ENCODE data around the gene LSM4.

LSM4 gene

DNA sequence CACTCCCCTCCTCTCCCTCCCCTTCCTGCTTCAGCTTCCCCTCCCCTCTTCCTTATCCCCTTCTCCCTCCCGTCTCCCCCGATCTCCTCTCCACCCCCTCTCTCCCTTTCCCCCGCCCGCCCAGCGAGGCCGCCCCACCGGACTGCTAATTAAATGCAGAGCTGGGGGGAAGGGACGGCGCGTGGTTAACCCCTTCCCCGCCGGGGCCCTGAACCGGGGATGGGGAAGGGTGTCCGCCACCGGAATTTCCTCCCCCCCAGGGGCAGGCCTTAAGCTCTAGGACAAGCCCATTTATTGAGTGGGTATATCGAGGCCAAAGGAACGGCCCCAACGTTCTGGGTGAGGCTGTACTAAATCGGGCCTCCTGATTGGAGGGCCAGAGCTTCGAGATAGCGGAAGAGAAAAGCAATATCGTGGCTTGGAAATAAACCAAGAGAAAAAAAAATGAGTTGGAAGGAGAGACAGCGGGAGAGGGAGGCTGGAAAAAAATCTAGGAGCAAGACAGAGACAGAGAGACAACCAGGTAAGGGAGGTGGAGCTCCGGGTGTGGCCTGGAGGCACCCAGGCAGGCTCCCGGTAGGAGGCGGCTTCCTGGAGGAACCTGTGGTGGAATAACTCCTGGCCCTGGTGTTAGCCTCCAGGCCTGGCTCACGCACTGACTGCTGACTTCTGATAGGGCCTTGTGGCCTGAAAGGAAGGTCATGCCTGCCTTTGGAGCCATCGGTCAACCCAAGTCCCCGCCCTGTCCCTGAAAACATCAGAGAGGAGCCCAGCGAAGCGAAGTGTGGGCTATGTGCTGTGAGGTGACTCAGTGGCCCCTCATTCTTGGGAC is 29.9 kb downstream of the LSM4 start:
- FAIRE-seq: peak; percentile 12
- DNase-seq (ENCODE audit: low spot score): peak; percentile 68

DNA sequence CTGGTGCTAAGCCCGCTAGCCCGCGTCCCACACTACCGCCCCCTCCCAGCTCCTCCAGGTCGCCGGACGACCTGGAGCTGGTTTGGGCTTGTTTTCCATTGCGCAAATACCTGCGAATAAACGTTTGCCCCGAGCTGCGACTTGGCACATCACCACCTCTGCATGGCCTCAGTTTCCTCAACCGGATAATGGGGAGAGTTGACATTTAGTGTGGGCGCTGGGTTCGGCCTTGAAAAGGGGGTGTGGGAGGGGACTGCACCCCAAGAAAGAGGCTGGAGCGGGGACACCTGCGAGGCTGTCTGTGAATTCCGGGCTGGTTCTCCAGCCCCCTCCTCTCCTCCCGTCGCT is 30.4 kb downstream of the LSM4 start:
- no peak for DNase-seq (ENCODE audit: low spot score)
- FAIRE-seq: no peak

DNA sequence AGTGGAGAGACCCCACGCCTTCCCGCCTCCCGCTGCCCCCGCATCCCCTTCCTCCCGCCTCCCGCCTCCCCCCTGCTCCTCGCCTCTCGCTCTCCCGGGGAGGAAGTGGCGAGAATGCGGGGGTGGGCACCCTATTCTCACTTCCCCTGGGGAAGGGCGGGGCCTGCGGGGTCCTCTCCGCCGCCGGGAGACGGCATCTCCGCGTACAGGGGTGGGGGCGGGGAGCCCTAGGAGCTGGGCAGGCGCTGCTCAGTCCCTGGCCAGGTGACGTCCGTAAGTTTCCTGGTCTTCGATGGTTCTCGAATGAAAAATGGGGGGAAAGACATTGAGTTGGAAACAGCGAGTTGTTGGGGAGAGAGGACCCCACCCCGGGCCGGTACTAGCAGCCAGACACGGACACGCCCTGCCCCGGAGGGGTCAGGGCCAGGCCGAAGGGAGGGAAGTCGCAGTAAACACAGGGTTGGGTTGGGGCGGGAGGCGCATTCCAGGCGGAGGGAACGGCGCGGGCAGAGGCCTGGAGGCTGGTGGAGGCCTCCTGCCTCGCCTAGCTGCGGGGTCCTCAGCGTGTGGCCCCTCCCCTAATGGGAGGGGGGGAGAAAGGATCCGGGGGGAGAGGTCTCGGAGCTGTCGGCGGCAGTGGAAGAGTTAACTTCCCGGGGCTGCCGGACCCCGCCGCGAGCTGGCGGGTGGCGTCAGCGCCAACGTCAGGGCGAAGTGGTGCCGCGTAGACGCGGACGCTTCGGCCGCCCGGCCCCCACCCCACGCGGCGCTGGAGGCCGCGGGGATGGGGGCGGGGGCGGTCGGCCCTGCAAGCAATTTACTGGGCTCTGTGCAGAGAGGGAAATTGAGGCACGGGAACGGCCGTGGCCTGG is 31.1 kb downstream of the LSM4 start:
- DNase-seq (ENCODE audit: low spot score) (no peak), FAIRE-seq (no peak)

DNA sequence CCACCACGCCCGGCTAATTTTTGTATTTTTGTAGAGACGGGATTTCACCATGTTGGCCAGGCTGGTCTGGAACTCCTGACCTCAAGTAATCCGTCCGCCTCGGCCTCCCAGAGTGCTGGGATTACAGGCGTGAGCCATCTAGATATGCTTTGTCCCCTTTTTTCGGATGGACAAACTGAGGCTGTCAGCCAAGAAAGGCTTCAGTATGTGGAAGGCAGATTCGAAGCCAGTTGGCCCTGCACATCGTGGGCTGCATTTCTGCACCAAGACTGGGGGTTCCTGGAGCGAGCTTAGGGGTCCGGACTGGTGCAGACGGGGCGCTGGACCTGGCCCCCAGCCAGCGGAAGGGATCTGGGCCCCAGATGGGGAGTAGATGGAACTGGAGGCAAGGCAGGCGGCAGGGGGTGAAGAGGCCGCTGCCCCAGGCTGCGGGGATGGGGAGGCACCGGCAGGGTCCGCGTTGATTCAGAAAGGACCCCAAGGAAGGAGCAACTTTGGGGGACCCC is 31.8 kb downstream of the LSM4 start:
- no peak for FAIRE-seq
- no peak for DNase-seq (ENCODE audit: low spot score)

DNA sequence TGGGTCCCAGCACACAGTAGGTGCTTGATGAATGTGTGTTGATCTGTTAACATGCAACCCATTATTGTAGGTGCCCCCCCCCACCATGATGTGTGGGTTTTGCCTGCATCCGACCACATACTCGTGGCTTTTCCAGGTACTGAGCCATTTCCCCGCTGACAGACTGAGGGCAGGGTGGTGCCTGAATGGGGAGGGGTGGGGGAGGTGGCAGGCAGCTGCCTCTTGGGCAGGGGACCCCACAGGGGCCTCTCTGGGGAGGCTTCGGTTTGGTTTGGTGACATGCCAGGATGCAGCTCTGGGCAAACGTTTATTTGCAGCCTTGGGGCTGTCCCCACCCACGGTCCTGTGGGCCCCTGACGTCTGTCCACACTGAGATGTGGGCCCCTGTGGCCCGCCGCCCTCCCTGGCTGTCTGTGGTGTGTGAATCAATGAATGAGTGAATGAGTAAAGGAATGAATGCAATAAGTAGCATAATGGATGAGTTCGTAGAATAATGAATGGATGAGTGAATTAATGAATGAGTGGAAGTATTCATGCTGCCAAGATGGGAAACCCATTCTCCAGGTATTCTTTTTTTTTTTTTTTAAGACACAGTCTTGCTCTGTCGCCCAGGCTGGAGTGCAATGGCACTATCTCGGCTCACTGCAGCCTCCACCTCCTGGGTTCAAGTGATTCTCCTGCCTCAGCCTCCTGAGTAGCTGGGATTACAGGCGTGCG is 32.4 kb downstream of the LSM4 start:
- FAIRE-seq: no peak
- no peak for DNase-seq (ENCODE audit: low spot score)

DNA sequence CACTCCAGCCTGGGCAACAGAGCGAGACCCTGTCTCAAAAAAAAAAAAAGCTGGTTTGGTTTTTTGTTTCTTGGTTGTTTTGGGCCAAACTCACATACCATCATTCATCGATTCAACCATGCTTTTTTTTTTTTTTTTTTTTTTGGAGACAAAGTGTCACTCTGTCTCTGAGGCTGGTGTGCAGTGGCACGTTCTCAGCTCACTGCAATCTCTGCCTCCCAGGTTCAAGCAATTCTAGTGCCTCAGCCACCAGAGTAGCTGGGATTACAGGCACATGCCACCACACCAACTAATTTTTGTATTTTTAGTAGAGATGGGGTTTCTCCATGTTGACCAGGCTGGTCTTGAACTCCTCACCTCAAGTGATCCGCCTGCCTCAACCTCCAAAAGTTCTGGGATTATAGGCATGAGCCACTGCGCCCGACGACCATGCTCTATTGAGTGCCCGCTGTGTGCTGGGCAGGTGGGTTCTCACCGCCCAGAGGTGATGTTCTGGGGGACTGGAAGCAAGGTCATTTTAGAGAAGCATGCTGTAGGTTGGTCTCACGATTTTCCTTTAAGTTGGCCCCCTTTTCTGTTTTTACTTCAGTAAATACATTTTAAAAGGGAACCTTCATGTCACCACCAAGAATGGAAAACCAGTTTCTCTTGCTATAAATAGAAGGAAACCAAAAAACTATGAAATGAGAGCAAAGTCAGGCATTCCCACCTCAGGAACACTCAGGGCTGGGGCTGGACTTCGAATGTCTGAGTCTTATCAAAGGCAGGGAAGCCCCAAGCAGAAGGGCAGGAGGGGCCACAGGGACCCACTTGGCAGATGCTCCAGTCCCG is 33.2 kb downstream of the LSM4 start:
- no peak for FAIRE-seq

DNA sequence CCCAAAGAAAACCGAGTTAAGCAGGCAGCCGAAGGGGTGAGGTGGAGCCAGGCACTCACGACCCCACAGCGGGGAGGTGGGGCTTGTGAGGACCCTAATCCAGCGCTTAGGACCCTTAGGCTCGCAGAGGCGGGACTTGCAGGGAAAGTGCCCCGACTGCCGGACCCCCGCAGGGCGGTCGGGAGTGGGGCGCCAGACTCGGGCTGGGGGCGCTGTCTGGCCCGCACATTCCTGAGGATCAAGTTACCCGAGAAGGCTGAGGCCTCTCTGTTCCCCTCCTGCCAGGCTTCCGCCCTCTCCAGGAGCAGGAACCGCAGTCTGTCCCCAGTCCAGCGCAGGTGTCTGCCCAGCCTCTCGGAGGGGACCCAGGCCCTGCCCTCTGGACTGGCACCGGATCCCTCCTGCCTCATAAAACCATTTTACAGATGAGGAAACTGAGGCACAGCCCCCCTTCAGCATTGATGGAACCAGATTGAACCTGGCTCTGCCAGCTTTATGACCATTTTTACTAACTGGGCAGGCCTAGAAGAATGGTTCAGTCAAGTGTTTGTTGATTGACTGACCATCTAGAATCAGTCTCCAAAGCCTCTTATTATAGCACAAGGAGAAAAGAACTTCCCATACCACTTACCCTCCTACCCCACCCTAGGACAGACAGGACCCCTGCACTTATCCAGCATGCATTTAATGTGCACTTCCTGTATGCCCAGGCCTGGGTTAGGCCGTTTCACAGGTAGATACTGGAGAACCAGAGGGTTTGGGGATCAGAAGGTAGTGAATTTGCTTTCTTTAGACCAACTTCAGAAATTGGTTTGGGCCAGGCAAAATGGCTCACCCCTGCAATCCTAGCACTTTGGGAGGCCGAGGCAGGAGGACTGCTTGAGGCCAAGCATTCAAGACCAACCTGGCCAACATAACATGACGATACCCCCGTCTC is 34.8 kb downstream of the LSM4 start:
- DNase-seq (ENCODE audit: low spot score): no peak
- FAIRE-seq: no peak

More for the DNA sequence above, 33.2 kb downstream of the LSM4 start:
- no peak for DNase-seq (ENCODE audit: low spot score)

DNA sequence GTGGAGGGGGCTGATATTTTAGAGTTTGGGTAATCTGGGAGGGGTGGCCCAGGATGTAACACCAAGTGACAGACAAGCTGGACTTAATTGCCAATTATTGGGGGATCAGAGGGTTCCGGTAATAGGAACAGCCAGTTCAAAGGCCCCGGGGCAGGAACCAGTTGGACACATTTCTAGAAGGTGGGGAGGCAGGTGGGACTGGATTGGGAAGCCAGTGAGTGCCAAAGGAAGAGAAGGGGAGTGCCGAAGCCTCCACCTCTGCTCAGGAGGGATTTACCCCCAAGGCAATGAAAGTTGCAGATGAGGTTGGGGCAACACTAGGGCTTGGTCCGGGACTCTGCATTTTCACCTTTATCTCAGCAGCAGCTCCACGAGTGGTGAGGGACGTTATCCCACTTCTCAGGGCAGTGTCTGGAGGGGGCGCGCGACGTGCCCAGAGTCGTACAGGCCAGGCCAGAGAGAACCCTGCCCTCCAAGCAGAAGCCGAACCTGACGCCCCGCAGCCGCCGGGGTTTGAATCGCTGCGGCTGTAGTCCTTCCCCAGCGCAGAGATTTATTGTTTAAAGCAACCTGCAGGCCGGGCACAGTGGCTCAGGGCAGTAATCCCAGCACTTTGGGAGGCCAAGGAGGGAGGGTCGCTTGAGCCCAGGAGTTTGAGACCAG is 35.8 kb downstream of the LSM4 start:
- DNase-seq (ENCODE audit: low spot score) (no peak), FAIRE-seq (no peak)

DNA sequence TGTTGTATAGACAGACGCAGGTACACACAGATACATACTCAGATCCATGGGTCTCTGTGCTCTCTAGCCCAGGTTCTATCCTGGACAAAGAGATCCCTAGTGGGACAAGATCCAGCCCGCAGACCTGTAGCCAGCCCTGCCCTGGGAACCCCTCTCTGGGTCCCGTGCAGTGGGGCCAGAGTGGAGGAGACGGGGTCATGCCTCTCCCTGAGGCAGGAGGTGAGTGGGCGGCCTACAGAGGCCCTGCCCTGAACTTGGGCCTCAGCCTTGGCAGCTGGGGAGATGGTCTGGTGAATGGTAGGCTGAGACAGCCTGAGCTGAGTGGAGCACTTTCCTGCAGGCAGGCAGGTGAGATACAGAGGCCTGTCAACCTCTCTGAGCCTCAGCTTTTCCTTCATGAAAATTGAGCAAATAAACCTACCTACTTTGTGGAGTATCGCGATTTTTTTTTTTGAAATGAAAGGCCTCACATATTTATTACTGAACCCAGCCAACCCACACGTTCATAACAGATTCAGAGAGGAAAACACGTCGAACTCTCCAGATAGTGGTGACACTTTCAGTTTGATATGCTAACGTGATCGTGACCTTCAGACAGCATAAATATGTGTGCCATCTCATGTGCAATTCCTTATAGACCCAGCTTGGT is 38.0 kb downstream of the LSM4 start:
- DNase-seq (ENCODE audit: low spot score) (no peak), FAIRE-seq (no peak)

DNA sequence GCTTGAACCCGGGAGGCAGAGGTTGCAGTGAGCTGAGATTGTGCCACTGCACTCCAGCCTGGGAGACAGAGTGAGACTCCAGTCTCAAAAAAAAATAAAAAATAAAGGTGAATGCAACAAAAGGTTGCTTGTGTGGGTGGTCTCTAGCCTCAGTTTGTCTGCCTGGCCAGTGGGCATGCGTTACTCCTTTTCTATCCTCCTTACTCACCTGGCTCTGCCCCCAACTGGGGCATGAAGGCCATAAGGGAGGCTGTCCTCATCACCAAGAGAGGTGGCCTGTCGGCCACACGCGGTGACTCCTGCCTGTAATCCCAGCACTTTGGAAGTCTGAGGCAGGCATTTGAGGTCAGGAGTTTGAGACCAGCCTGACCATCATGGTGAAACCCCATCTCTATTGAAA is 39.5 kb downstream of the LSM4 start:
- FAIRE-seq (no peak), DNase-seq (ENCODE audit: low spot score) (no peak)

DNA sequence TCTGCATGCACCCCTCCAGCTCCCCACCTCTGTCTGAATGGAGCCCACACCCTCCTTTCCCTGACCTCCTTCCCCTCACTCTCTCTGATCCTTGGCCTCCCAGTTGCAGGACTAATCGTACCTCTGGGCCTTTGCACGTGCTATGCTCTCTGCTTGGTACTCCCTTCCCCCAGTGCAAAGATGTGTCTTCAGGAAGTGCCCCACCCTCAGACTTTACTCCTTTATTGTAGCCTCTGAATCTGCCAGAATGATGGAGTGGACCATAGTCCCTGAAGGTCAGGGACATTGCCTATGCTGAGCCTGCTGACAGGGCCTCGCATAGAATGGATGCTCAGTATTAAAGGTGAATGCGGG is 40.1 kb downstream of the LSM4 start:
- no peak for DNase-seq (ENCODE audit: low spot score)

DNA sequence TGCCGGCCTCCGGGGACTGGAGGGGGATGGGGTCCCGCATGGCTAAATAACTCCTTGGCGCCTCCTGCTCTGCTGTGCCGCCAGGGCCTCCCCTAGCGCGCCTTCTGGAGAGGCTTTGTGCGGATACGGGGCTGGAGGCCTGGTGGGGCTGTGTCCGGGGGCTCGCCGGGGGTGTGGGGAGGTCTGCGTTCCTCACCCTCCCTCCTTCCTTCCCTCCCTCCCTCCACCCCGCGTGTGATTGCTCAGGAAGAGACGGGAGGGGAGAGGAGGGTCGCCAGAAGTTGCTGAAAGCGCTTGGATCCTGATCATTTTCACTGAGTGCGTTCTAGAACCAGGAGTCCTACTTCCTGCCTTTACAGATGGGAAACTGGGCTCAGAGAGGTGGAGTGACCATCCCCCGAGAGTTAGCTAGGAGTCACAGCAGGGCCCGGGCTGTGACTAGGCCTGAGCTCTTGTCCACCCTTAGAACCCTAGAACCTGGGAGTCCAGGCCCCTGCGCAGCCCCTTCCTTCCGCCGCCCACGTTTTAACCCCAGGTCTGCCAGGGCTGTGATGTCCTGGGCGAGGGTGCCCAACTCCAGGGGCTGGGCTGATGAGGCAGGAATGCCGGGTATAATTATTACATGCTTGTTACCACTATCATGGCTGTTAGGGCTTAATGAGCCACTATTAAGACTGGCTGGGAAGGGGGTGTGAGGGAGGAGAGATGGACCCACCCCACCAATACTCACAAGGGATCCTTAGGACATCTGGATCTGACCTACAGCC is 40.7 kb downstream of the LSM4 start:
- FAIRE-seq (no peak), DNase-seq (ENCODE audit: low spot score) (peak; percentile 49)

More for the DNA sequence above, 40.1 kb downstream of the LSM4 start:
- FAIRE-seq: no peak

DNA sequence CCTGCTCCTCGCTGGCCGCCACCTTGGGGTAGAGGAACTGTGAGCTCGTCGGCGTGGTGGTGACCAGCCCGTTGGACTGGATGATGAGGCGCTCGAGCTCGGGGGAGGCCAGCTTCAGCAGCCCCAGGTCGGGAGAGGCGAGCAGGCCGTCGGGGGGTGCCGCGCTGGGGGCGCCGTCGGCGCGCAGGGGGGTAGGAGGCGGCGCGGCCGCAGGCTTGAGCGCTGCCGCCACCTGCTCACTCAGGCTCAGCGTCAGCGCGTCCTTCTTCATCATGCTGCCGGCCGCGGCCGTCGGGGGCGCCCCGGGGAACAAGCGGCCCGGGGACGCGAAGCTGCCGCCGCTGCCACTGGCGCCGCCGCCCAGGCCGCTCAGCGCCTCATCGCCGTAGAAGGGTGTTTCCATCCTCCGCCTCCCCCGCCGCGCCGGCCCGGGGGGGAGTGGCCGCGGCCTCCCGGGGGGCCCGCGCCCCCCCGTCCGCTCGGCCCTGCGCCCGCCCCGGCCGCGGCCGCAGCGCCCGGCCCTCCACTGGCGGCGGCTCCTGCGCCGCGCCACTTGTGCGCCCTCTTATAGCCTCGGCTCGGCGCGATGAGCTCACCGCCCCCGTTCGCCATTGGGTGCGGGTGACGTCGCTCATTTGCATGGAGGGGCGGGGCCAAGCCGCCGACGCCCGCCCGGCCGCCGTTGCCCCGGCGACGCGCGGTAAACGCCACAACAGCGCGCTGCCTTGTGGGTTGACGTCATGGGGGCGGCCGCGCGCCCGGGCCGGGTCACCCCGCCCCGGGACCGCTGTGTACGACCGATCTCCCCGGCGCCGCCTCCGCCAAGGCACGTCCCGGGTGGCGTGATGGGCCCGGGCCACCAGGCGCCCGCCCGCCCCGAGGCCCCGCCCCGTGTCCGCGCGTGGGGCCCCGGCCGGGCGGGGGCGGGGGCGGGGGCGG is 41.5 kb downstream of the LSM4 start, which contains the start of gene JUND:
Gene JUND (minus strand): TSS at position 541 of the 939 bp plus-strand sequence. CDS start 138 bp downstream, at position 403.
- FAIRE-seq (no peak), DNase-seq (ENCODE audit: low spot score) (peak; percentile 91)

DNA sequence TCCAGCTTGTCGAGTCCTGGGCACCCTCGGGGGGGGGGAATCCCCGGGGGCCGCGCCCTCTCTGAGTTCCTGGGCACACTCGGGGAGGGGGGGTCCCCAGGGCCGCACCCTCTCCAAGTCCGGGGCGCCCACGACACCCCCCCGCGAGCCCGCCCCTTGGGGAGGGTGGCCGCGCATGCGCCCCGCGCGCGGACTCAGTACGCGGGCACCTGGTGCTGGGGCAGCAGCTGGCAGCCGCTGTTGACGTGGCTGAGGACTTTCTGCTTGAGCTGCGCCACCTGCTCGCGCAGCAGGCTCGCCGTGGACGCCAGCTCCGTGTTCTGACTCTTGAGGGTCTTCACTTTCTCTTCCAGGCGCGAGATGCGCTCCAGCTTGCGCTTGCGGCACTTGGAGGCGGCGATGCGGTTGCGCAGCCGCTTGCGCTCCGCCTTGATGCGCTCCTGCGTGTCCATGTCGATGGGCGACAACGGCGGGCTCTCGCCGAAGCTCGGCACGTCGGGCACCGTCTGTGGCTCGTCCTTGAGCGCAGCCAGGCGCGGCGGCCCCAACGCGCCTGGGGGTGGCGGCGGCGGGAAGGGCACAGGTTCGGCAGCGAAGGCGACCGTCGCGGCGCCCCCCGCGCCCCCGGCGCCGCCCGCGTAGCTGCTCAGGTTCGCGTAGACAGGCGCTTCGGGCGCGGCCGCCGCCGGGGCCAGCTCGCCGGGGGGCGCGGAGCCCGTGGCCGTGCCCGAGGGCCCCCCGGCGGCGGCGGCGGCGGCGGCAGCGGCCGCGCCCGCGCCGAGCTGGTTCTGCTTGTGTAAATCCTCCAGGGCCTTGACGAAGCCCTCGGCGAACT is 42.4 kb downstream of the LSM4 start:
- DNase-seq (ENCODE audit: low spot score) (peak; percentile 66), FAIRE-seq (no peak)

DNA sequence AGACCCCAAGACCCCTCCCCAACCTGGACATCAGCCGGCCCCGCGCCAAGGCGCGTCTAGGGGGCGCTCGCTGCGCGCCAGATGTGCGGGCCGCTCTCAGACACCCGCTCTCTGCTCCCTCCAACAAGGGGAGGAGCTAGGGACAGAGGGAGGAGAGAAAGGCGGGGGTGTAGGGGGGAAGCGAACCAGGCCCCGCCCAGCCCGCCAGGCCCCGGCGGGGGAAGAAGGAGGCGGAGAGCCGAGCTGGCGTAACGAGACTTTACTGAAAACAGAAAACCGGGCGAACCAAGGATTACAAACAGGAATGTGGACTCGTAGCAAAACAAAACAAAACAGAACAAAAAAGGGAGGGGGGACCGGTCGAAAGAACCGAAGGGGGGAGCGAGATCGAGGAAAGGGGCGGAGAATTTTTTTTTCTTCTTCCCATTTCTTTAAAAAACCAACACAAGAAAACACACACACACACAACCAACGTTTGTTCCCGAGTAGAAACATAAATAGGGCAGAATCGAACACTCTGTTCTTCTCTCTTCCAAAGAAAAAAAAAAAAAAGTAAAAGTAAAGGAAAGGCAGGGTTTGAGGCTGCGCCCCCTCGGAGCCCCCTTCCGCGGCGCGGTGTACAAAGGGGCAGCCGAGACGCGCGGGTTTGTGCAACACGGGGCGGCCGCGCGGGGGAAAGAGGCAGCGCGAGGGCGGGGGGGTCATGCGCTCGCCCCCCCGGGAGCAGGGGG is 43.2 kb downstream of the LSM4 start:
- FAIRE-seq (peak; percentile 69), DNase-seq (ENCODE audit: low spot score) (peak; percentile 84)

Data from RCC 7860 (cell line).